Measurements from ENCODE around the gene CTBP1. TPM values are rescaled to one million over a fixed set of nuclear protein-coding genes. Genes with fewer than 3 reads are reported as not detected.
A peak's percentile ranks its signal among the peaks of the same experiment; 100 is the strongest.

CTBP1 gene
- total RNA-seq, 1 donor from 2014 or later = 203 TPM

DNA sequence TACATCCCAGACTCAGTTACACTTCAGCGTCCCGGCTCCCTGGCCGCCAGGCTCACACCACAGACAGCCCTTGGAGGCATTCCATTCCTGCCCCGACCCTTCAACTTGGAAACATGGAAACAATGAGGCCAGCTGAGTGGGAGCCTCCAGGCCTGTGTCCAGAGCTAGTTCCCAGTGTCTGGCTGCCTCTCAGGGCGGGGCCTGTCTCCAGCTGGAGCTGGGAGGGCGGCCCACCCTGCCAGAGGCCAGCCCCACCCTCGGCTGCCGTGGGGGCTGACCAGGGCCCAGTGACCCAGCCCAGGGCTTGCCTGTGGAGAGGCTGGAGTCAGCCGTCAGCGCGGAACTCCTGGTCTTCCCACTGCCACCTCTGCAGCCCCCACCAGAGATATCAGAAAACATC is 39.1 kb downstream of the CTBP1 start:
- Mint-ChIP-seq H3K9me3 (no peaks in the 10 kb centered on the region), H3K27ac (no peak overlapping the region), H3K4me1 (ENCODE audit: low read depth) (no peaks in the 10 kb centered on the region), H3K4me3 (no peak overlapping the region), H3K27me3 (ENCODE audit: insufficient read depth) (no peaks in the 10 kb centered on the region), H3K36me3 (ENCODE audit: low read depth) (peaks cover 5% of the 10 kb centered on the region)
- intact Hi-C loops (cut with micrococcal nuclease) = no loop called here
- DNase-seq (ENCODE audit: low spot score) = no peak

DNA sequence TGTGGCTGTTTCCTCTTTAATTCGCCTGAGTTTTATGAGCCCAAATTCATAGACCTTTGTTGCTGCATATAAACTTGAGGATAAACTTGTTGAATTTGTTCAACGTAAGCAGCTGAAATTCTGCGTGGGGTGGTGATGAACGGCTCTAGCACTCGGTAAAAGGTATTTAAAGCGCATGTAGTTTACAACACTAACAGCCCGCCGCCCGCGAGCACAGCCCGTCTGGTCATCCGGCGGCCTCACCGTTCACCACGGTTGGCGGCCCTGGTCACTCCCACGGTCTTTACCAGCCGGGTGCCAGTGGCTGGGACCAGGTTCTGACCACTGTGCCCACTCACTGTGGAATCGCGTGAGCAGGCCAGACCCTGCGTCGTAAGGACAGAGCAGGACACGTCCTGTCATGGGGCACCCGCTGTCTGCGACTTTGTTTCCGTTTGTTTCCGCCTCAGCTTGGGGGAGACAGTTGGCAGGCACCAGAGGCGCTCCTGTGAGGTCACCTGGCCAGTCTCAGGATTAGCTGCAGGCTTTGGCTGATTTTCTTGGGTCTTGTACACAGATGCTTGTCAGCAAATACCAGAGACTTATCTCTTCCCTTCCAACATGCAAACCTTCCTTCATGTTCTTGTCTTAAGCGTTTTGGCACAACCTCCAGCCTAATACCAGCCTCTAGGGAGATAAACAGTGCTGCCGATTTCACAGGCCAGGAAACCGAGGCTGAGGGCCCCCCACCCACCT is 39.8 kb downstream of the CTBP1 start:
- Mint-ChIP-seq H3K4me3 (no peak overlapping the region), H3K36me3 (ENCODE audit: low read depth) (peaks cover 10% of the 10 kb centered on the region), H3K9me3 (no peaks in the 10 kb centered on the region), H3K27ac (peak overlapping the region; percentile 55), H3K27me3 (ENCODE audit: insufficient read depth) (no peaks in the 10 kb centered on the region), H3K4me1 (ENCODE audit: low read depth) (peaks cover 7% of the 10 kb centered on the region)
- no peak for DNase-seq (ENCODE audit: low spot score)
- intact Hi-C loops (cut with micrococcal nuclease) = no loop called here

DNA sequence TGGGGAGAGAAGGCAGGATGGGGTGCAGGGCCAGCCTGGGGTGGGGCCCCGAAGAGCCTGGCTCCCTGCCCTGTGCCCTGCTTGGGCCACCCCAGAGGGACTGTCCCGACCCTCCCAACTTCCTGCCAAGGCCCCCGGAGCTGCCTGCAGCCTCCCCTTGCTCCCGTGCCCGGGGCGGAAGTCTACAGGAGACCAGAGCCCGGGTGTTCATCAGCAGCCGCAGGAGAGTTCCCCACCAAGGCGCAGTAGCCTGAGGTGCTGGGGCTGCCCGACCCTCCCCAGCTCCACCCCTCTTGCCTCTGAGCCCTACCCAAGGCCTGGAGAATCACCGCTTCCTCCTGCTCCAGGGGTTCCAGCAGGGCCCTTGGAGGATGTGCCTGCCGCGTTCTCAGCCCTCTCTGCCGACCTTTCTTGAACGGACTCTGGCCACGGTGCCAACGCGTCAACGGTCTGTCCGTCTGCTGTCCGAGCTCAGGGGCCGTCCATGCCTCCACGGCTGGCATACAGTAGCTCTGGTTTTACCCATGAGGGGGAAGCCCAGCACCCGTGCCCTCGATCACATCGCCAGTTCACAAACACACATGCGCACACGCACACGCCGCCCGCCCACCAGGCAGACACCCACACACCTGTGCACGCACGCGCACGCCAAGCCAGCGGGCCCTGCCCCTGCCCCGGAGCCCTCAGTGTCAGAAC is 40.5 kb downstream of the CTBP1 start:
- Mint-ChIP-seq H3K27ac (peak overlapping the region; percentile 55), H3K4me3 (no peak overlapping the region), H3K27me3 (ENCODE audit: insufficient read depth) (no peaks in the 10 kb centered on the region), H3K36me3 (ENCODE audit: low read depth) (peaks cover 10% of the 10 kb centered on the region), H3K4me1 (ENCODE audit: low read depth) (peaks cover 14% of the 10 kb centered on the region), H3K9me3 (no peaks in the 10 kb centered on the region)
- DNase-seq (ENCODE audit: low spot score) = no peak
- intact Hi-C loops (cut with micrococcal nuclease) = no loop called here

DNA sequence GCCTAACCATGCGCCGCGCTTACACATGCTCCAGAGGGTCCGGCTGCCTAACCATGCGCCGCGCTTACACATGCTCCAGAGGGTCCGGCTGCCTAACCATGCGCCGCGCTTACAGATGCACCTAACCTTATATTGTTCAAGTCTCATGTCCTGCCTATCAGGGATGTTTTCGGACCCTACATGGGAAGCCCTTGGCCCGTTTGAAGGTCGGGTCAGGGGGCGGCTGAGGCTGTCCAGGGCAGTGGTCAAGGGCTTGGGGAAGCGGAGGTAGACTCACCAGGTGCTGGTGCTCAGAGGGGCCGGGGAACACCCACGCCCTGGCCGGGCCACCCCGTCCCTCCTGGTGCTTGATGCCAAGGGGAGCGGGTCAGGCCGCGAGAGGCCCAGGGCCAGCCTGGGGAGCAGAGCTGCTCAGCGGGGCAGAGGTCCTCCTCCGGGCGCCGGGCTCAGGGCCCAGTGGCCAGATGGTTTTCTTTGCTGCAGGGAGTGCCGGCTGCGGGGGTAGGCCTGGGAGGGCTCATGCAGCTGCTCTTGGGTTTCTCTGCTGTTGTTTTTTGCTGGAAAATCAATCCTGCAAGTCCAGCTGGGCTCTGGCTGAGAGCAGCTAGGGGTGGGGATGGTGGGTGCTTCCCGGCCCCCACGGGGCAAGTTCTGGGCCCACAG is 41.2 kb downstream of the CTBP1 start:
- peaks cover 10% of the 10 kb centered on the region for H3K36me3 Mint-ChIP-seq (ENCODE audit: low read depth)
- no peak for DNase-seq (ENCODE audit: low spot score)
- H3K27me3 Mint-ChIP-seq (ENCODE audit: insufficient read depth) = no peaks in the 10 kb centered on the region
- H3K4me1 Mint-ChIP-seq (ENCODE audit: low read depth) = peaks cover 19% of the 10 kb centered on the region
- H3K27ac Mint-ChIP-seq = no peak overlapping the region
- no peaks in the 10 kb centered on the region for H3K9me3 Mint-ChIP-seq
- H3K4me3 Mint-ChIP-seq = no peak overlapping the region
- intact Hi-C loops (cut with micrococcal nuclease) = no loop called here

DNA sequence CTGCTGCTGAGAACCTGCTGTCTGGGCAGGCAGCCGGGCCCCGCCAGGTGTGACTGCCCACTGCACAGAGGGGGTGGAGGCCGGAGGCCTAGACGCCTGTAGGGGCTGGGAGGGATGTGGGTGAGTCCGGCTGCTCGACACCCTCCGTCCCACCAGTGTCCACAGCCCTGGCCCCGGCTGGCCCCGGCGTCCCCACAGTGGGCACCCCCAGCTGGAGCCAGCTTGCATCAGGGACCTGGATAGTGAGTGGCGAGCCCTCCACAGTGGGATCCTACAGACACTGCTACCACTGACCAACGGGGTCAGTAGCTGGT is 41.8 kb downstream of the CTBP1 start:
- DNase-seq (ENCODE audit: low spot score) = no peak

DNA sequence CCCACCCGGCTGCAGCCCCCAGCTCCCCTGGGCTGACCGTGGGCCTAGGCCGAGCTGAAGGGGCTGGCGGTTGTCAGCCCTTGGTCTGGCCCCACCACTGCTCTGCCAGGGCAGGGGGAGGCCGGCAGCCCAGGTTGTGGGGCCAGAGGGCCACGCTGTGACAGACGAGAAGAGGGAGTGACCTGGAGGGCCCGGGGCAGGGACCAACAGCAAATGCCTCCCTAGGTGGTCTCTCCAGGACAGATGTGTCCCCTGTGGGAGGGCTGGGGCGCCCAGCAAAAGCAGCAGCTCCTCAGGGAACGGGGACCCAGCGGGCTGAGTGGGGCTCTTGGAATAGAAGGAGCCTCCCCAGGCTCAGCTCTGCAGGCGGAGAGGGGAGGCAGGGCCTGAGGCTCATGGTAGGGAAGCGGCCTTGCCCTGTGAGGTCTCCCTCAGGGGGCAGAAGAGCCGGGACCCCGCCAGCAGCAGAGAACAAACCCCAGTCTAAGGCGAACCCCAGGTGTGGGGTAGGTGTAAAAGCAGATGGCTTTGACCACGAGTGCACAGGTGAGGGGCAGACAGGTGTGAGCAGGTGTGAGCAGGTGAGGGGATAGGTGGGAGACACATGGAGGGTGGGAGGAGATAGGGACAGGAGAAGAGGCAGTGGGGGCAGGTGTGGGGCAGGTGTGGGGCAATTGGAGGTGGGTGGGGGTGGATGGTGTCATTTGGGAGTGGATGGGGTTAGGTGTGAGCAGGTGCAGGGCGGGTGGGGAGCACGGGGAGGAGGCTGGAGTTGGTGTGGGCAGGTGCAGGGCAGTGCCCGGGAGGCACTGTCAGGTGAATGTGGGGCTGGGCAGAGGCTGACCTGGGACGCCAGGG is 42.4 kb downstream of the CTBP1 start:
- Mint-ChIP-seq H3K9me3 (no peaks in the 10 kb centered on the region), H3K27ac (no peak overlapping the region), H3K4me1 (ENCODE audit: low read depth) (peaks cover 28% of the 10 kb centered on the region), H3K27me3 (ENCODE audit: insufficient read depth) (no peaks in the 10 kb centered on the region), H3K4me3 (no peak overlapping the region), H3K36me3 (ENCODE audit: low read depth) (peaks cover 6% of the 10 kb centered on the region)
- no peak for DNase-seq (ENCODE audit: low spot score)
- intact Hi-C loops (cut with micrococcal nuclease) = no loop called here

More for the DNA sequence above, 41.8 kb downstream of the CTBP1 start:
- Mint-ChIP-seq H3K27me3 (ENCODE audit: insufficient read depth) (no peaks in the 10 kb centered on the region), H3K27ac (no peak overlapping the region), H3K4me1 (ENCODE audit: low read depth) (peaks cover 22% of the 10 kb centered on the region), H3K36me3 (ENCODE audit: low read depth) (peaks cover 10% of the 10 kb centered on the region), H3K9me3 (no peaks in the 10 kb centered on the region), H3K4me3 (no peak overlapping the region)
- intact Hi-C loops (cut with micrococcal nuclease) = no loop called here

DNA sequence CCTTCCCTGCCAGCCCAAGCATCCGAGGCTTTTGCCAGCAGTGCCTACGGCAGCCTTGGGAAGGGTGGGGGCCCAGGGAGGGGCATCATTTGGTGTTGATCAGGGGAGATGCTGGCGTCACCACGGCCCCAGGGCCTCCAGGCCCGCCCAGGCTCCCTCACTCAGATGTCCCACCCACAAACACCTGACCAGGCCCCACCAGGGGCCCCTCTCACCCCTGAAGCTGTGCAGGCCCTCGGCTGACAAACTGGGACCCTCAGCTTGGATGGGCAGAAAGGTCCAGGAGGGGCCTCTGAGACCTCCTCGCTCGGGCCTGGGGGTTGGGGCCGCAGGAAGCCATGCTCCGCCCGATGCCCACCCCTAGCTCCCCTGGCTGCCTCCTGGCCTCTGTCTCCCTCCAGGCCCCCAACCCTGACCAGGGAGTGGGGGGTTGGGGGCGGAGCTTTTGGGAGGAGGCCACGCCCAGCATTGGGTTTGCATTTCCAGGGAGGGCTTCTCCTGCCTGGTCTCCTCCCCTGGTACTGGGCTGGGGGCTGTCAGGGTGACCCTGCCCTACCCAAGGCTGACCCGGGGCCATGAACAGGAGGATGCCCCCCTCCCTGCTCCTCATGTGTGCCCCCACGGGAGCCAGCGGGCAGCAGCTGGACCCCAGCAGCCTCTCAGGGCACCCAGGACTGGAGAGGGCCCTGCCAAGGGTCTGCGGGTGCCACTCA is 43.2 kb downstream of the CTBP1 start:
- H3K27ac Mint-ChIP-seq = no peak overlapping the region
- intact Hi-C loops (cut with micrococcal nuclease) = no loop called here
- no peaks in the 10 kb centered on the region for H3K9me3 Mint-ChIP-seq
- H3K36me3 Mint-ChIP-seq (ENCODE audit: low read depth) = peaks cover 6% of the 10 kb centered on the region
- DNase-seq (ENCODE audit: low spot score) = no peak
- H3K27me3 Mint-ChIP-seq (ENCODE audit: insufficient read depth) = no peaks in the 10 kb centered on the region
- peaks cover 28% of the 10 kb centered on the region for H3K4me1 Mint-ChIP-seq (ENCODE audit: low read depth)
- no peak overlapping the region for H3K4me3 Mint-ChIP-seq

DNA sequence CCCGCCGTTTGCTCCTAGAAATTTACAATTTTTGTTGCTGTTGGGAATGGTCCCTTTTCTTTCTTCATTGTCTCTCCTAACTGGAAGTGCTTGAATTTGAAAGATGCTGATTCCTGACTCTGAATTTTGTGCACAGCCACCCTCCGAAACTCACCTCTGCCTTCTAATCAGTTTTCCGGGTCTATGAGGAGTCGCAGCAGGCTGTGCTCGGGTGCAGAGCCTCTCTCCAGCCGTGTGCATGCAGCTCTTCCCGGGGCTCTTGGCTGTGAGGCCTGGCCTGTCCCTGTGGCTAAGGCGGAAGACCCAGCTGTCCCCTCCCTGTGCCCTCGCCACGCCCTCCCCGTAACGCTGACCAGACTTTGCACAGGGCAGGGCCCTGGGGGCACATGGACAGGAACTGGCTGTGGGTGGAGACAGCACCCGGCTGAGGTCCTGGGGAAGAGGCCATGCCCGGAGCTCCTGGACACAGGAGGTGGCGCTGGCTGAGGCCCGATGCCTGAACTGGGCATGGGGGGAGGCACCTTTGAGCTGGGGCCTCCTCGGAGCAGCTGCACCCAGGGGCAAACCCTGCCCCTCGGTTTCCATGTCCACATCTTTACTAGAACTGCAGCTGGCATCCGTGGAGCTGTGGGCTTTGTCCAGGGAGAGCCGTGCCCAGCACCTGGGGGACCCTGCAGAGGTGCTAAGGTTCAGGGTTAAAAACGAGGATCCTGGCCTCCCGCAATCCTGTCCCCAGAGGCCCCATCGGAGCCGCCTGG is 43.9 kb downstream of the CTBP1 start:
- intact Hi-C loops (cut with micrococcal nuclease) = no loop called here
- H3K9me3 Mint-ChIP-seq = no peaks in the 10 kb centered on the region
- no peak for DNase-seq (ENCODE audit: low spot score)
- H3K27ac Mint-ChIP-seq = peak overlapping the region; percentile 68
- H3K27me3 Mint-ChIP-seq (ENCODE audit: insufficient read depth) = no peaks in the 10 kb centered on the region
- peaks cover 6% of the 10 kb centered on the region for H3K36me3 Mint-ChIP-seq (ENCODE audit: low read depth)
- peaks cover 28% of the 10 kb centered on the region for H3K4me1 Mint-ChIP-seq (ENCODE audit: low read depth)
- no peak overlapping the region for H3K4me3 Mint-ChIP-seq

DNA sequence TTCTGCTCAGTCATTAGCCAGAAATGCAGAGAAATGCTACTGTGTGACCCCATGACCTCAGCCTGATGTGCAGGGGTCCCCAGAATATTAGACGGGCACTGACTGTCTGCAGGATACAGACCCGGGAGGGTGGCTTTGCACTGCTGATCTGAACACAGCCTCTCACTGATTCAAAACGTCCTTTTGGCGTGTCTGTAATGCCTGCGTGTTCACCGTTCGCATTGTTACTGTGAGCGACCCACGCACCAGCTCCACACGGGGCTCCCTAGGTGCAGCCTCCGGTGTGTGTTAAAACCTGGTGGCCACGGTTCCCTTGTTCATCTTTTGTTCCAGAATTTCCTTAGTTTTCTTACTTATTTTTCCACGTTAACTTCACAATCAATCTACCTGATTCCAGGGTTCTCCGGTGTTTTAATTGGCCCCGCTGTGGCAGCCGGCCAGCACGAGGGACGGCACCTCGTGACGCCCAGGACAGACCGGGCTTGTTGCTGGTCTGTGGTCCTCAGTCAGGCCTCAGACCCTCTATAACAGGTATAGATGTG is 44.6 kb downstream of the CTBP1 start:
- H3K27ac Mint-ChIP-seq = peak overlapping the region; percentile 71
- no peak for DNase-seq (ENCODE audit: low spot score)
- H3K9me3 Mint-ChIP-seq = no peaks in the 10 kb centered on the region
- intact Hi-C loops (cut with micrococcal nuclease) = no loop called here
- peaks cover 28% of the 10 kb centered on the region for H3K4me1 Mint-ChIP-seq (ENCODE audit: low read depth)
- peaks cover 6% of the 10 kb centered on the region for H3K36me3 Mint-ChIP-seq (ENCODE audit: low read depth)
- H3K4me3 Mint-ChIP-seq = no peak overlapping the region
- H3K27me3 Mint-ChIP-seq (ENCODE audit: insufficient read depth) = no peaks in the 10 kb centered on the region

DNA sequence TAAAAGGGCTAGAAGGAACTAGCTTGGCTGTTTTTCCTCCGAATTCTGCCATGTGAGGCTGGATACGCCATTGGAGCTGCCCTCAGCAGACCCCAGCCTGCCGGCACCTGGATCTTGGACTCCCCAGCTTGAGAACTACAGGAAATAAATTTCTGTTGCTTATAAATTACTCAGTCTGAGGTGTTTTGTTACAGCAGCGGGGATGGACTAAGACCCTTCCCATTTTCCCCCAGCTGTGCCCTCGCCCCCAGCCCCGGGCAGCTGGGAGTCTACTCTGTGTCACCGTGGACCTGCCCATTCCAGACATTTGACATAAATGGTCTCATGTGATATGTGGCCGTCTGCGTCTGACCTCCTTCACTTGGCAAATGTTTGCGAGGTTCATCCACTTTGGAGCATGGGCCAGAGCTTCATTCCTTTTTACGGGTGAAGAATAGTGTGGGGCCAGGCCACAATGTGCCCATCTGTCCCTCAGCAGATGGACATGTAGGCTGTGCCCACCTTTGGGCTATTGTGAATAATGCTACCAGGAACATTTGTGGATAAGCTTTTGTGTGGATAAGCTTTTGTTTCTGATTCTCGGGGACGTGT is 45.8 kb downstream of the CTBP1 start:
- Mint-ChIP-seq H3K9me3 (no peaks in the 10 kb centered on the region), H3K4me1 (ENCODE audit: low read depth) (peaks cover 34% of the 10 kb centered on the region), H3K36me3 (ENCODE audit: low read depth) (peaks cover 8% of the 10 kb centered on the region), H3K27ac (peak overlapping the region; percentile 72), H3K27me3 (ENCODE audit: insufficient read depth) (no peaks in the 10 kb centered on the region), H3K4me3 (peak overlapping the region; percentile 39)
- no peak for DNase-seq (ENCODE audit: low spot score)
- intact Hi-C loops (cut with micrococcal nuclease) = no loop called here

DNA sequence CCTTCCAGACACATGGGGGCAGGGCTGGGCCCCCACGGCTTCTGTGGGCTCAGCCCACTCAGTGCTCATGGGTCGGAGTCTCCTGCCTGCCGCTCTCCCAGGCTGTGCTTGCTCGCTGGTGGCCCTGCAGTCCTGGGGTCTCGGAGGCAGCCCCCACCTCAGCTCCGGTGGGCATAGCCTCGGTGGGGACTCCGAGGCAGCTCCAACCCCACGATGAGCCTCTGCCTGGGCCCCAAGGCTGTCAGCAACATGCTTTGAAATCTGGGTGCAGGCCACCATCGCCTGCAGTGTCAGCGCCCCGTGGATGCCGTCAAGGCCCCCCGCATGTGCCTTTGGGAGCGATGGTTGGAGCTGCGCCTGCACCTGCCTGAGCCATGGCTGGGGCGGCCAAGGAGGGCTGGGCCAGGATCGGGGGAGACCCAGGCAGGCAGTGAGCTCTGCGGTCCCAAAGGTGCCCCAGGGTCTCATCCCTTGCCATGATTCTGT is 46.4 kb downstream of the CTBP1 start:
- Mint-ChIP-seq H3K36me3 (ENCODE audit: low read depth) (peaks cover 8% of the 10 kb centered on the region), H3K27ac (peak overlapping the region; percentile 100), H3K4me1 (ENCODE audit: low read depth) (peaks cover 37% of the 10 kb centered on the region), H3K27me3 (ENCODE audit: insufficient read depth) (no peaks in the 10 kb centered on the region), H3K4me3 (peak overlapping the region; percentile 75), H3K9me3 (no peaks in the 10 kb centered on the region)
- intact Hi-C loops (cut with micrococcal nuclease) = loop anchor here (1.0 kb wide), 3 partner anchors 14 to 87 kb away; partner anchors contain the start of gene MAEA
- no peak for DNase-seq (ENCODE audit: low spot score)

Measured in activated T-helper 1 cell treated with anti-CD3 and anti-CD28 coated beads, Interleukin-12 subunit alpha, Interleukin-12 subunit beta, Interleukin-2, Interleukin-4 antibody, amounts not matched to agents 30 ng/mL and 10 ng/mL and 1 ng/mL, durations not matched to agents 14 hours and 24 hours and 36 hours (primary cell).